K562 (cell line): ENCODE data around the gene SLC48A1. TPM values are rescaled to one million over a fixed set of nuclear protein-coding genes. Genes with fewer than 3 reads are reported as not detected.

Experiments used
- BDP1 ChIP-seq: IDR thresholded peaks from 3 replicates; pipeline ENCODE4 v1.6.1; 2011; ENCODE audit not compliant: insufficient read length, insufficient read depth
- CEBPG ChIP-seq, 3 experiments: fragments of 200-800 bp in 1 of 3; sonication (Bioruptor generic) in 1 of 3; sonication (generic) in 1 of 3; formaldehyde crosslinking in 1 of 3; IDR thresholded peaks in 2 of 3; conservative IDR thresholded peaks in 1 of 3; 2 replicates each; pipeline versions ENCODE4 v1.6.1 to v1.8.0; 2016 to 2022; ENCODE audit warnings: missing compliant biosample characterization in 2 of 3, missing genetic modification characterization in 2 of 3, mild to moderate bottlenecking in 1 of 3, missing genetic modification reagents in 1 of 3
- CREB1 ChIP-seq, 2 experiments: sonication (generic) in 1 of 2; formaldehyde crosslinking in 1 of 2; IDR thresholded peaks; 2 replicates each; pipeline versions ENCODE4 v1.6.1 to v1.8.0; 2012 to 2022; ENCODE audit warnings: inconsistent platforms in 1 of 2, mild to moderate bottlenecking in 1 of 2, missing genetic modification reagents in 1 of 2, moderate library complexity in 1 of 2
- ELF2 ChIP-seq: fragments of 250-450 bp; sonication (Bioruptor Pico); IDR thresholded peaks from 2 replicates; pipeline ENCODE4 v1.5.0; 2021; ENCODE audit warnings: mild to moderate bottlenecking
- IRF9 ChIP-seq: fragments of 450-650 bp; IDR thresholded peaks from 2 replicates; pipeline ENCODE4 v1.6.1; 2016; ENCODE audit warnings: missing biosample characterization, missing genetic modification characterization
- JUNB ChIP-seq: fragments of 450-650 bp; formaldehyde crosslinking; conservative IDR thresholded peaks from 2 replicates; pipeline ENCODE4 v1.4.0; 2020; ENCODE audit warnings: mild to moderate bottlenecking
- KLF1 ChIP-seq: fragments of 450-650 bp; IDR thresholded peaks from 2 replicates; pipeline ENCODE4 v1.6.1; 2016; ENCODE audit warnings: missing genetic modification characterization, missing compliant biosample characterization
- NEUROD1 ChIP-seq: fragments of 150-350 bp; IDR thresholded peaks from 2 replicates; pipeline ENCODE4 v1.6.1; 2014; ENCODE audit warnings: borderline replicate concordance, low read length, low read depth; ENCODE audit not compliant: partially characterized antibody
- NRF1 ChIP-seq, 2 experiments: fragments of 450-650 bp; IDR thresholded peaks in 1 of 2; conservative IDR thresholded peaks in 1 of 2; 2 replicates each; pipeline ENCODE4 v1.6.1; 2014; ENCODE audit warnings: mild to moderate bottlenecking in 2 of 2
- POLR2H ChIP-seq: IDR thresholded peaks from 2 replicates; pipeline ENCODE4 v1.6.1; 2016; ENCODE audit warnings: missing genetic modification characterization, low read depth, mild to moderate bottlenecking, control low read depth, missing compliant biosample characterization, moderate library complexity
- PPARD ChIP-seq: fragments of 250-450 bp; sonication (Bioruptor Pico); IDR thresholded peaks from 2 replicates; pipeline ENCODE4 v1.8.0; 2022; ENCODE audit warnings: inconsistent platforms, mild to moderate bottlenecking, moderate library complexity
- RBFOX2 ChIP-seq: fragments of 200-400 bp; formaldehyde crosslinking; IDR thresholded peaks from 2 replicates; pipeline ENCODE4 v1.6.1; 2017; ENCODE audit warnings: low read depth, mild to moderate bottlenecking, low read length, moderate library complexity
- RBM34 ChIP-seq: fragments of 200-400 bp; formaldehyde crosslinking; IDR thresholded peaks from 2 replicates; pipeline ENCODE4 v1.6.1; 2018; ENCODE audit warnings: low read length, borderline replicate concordance; ENCODE audit not compliant: insufficient read depth
- SMAD1 ChIP-seq: fragments of 150-350 bp; IDR thresholded peaks from 2 replicates; pipeline ENCODE4 v1.6.1; 2014; ENCODE audit warnings: low read length, low read depth; ENCODE audit not compliant: partially characterized antibody
- SMARCA4 ChIP-seq: fragments of 450-650 bp; IDR thresholded peaks from 2 replicates; pipeline ENCODE4 v1.6.1; 2016
- STAT6 ChIP-seq: sonication (generic); formaldehyde crosslinking; IDR thresholded peaks from 2 replicates; pipeline ENCODE4 v1.8.1; 2023; ENCODE audit warnings: mild to moderate bottlenecking, missing genetic modification reagents
- ZBTB9 ChIP-seq: fragments of 450-650 bp; formaldehyde crosslinking; IDR thresholded peaks from 2 replicates; pipeline ENCODE4 v1.4.0; 2020; ENCODE audit warnings: mild to moderate bottlenecking, moderate library complexity
- ZFP1 ChIP-seq: fragments of 450-650 bp; formaldehyde crosslinking; IDR thresholded peaks from 2 replicates; pipeline ENCODE4 v1.4.0; 2020; ENCODE audit warnings: mild to moderate bottlenecking, mixed read lengths
- ZNF143 ChIP-seq: sonication (generic); formaldehyde crosslinking; IDR thresholded peaks from 2 replicates; pipeline ENCODE4 v1.9.0; 2022; ENCODE audit warnings: mild to moderate bottlenecking, missing genetic modification reagents
- ZNF277 ChIP-seq: fragments of 250-450 bp; sonication (Bioruptor Pico); IDR thresholded peaks from 2 replicates; pipeline ENCODE4 v1.8.0; 2022; ENCODE audit warnings: inconsistent platforms, mild to moderate bottlenecking, moderate library complexity, borderline replicate concordance
- ZNF507 ChIP-seq: conservative IDR thresholded peaks from 2 replicates; pipeline ENCODE4 v1.6.1; 2017; ENCODE audit warnings: missing genetic modification characterization, missing compliant biosample characterization
- polyA plus RNA-seq, 8 experiments: library from polyadenylated mRNA; depleted of rRNA in 4 of 8; stranded (reverse) in 5 of 8; unstranded in 3 of 8; fragments of >200 nt; fragmentation: Nextera tagmentation in 2 of 8; fragmentation: Illumina TruSeq in 1 of 8; extraction: Ambion mirVana in 2 of 8; extraction: Trizol in 1 of 8; gene quantifications; 2 replicates each; pipeline versions ENCODE4 v1.2.1 to v1.2.3, GENCODE V29; 2011 to 2014; ENCODE audit warnings: inconsistent platforms in 1 of 8, missing spikeins in 1 of 8
- total RNA-seq, 7 experiments: library from RNA; depleted of rRNA in 6 of 7; stranded (reverse); fragments of >200 nt in 6 of 7; fragmentation: Illumina TruSeq in 2 of 7; extraction: Trizol in 2 of 7; gene quantifications; 2 replicates each; pipeline versions ENCODE4 v1.2.1 to v1.2.3, GENCODE V29; 2011 to 2021; ENCODE audit warnings: low replicate concordance in 1 of 7

The SLC48A1 gene
- total and polyA plus RNA-seq, 9 of the 15 experiments (the other 6 are each of a cell fraction or from before 2014, with no cell fraction given), result 10.7 to 37.5 (median 18.7) TPM

- no peak for TF ChIP-seq ZNF143 (CRISPR knock-in tag)
- TF ChIP-seq SMAD1, result no peak
- TF ChIP-seq RBFOX2, result peak; percentile 82
- no peak for TF ChIP-seq BDP1
- TF ChIP-seq ZFP1 (CRISPR knock-in tag), result no peak
- TF ChIP-seq RBM34, result no peak
- TF ChIP-seq ZBTB9 (CRISPR knock-in tag), result no peak
- no peak for TF ChIP-seq PPARD
- no peak for TF ChIP-seq CEBPG (CRISPR knock-in tag; IDR thresholded peaks at IDR 0.05)
- no peak for TF ChIP-seq CEBPG (tag; conservative IDR thresholded peaks at IDR 0.05 in 1 of 2, IDR thresholded peaks at IDR 0.05 in 1 of 2)
- no peak for TF ChIP-seq ZNF277 (CRISPR knock-in tag)
- TF ChIP-seq STAT6 (CRISPR knock-in tag), result 0 out of 2 replicates have a peak, but pooled peaks have one; percentile 61
- TF ChIP-seq NEUROD1, result peak; percentile 47
- no peak for TF ChIP-seq ZNF507
- TF ChIP-seq SMARCA4, result peak; percentile 69
- no peak for TF ChIP-seq IRF9 (tag)
- peak; percentile 44 to 58 for TF ChIP-seq NRF1 (conservative IDR thresholded peaks at IDR 0.05 in 1 of 2, IDR thresholded peaks at IDR 0.05 in 1 of 2)
- peak; percentile 43; the same call in 1 of the 2 replicates for TF ChIP-seq JUNB
- no peak for TF ChIP-seq CREB1 (IDR thresholded peaks at IDR 0.05)
- TF ChIP-seq CREB1 (CRISPR knock-in tag; IDR thresholded peaks at IDR 0.05), result no peak; the same call in 1 of the 2 replicates
- no peak for TF ChIP-seq KLF1 (tag)
- TF ChIP-seq POLR2H (tag), result no peak
- no peak for TF ChIP-seq ELF2
These were observed 14.0 kb upstream of the SLC48A1 start, which contains the start of gene RAPGEF3 (continued) for GRCh38 chr12:47758834-47759690.
